DND-41 (cell line): ENCODE results near the gene SAMD1.

Experiments
- CTCF ChIP-seq: IDR thresholded peaks from 2 replicates; pipeline ENCODE4 v1.5.1; 2012; ENCODE audit warnings: borderline replicate concordance, low read length, moderate library complexity, mild to moderate bottlenecking; ENCODE audit not compliant: poor library complexity, severe bottlenecking; ENCODE audit errors: extremely low read depth
- EZH2 ChIP-seq: IDR thresholded peaks from 3 replicates; pipeline ENCODE4 v1.6.1; 2012; ENCODE audit warnings: borderline replicate concordance, low read depth, mild to moderate bottlenecking, moderate library complexity, low read length, inconsistent platforms; ENCODE audit not compliant: severe bottlenecking

- TF ChIP-seq CTCF (no peak), EZH2 (no peak)
These were observed 26.5 kb upstream of the SAMD1 start for GRCh38 chr19:14116918-14117578.
